Forelimb muscle (tissue), 1 donor: ENCODE results near the gene BCAS3. TPM values are rescaled to one million over a fixed set of nuclear protein-coding genes. Genes with fewer than 3 reads are reported as not detected.
"Not testable (repeated sequence)": the region's sequence is repeated elsewhere in the genome, so short reads cannot be mapped to it uniquely, and the experiment has no call there.

Experiments used
- DNase-seq: peaks from one replicate; pipeline ENCODE4 v3.0.0-alpha.2; 2013; ENCODE audit warnings: low read depth
- polyA plus RNA-seq: library from polyadenylated mRNA; unstranded; fragments of 120-200 nt; gene quantifications from one replicate; pipeline ENCODE4 v1.2.1, GENCODE V29; 2013; ENCODE audit not compliant: insufficient read length

BCAS3 gene
- polyA plus RNA-seq: 10.1 TPM

- peak; percentile 98 for DNase-seq
These were observed at the start of gene BCAS3 for GRCh38 chr17:60677308-60678117. BCAS3 (plus strand) TSS chr17:60677851.

DNA sequence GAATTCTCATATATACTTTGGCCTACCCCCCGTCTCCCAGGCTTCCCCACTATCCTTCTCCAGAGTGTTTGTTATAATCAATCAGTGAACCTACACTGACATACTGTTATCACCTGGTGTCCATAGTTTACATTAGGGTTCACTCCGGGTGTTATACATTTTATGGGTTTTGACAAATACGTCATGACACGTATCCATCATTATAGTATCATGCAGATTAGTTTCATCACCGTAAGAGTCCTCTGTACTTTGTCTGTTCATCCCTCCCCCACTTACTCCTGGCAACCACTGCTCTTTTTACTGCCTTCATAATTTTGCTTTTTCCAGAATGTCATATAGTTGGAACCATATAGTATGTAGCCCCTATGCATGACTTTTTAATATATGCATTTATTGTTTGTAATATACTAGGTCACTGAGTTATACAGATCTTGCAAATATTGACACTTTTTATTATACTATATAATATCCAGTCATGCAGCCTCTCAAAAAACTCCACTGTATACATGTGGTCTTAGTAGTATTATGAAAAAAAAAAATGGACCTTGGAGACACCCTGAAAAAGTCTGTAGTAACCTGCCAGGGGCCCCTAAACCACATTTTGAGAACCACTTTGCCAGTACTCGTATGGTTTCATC is 49.3 kb upstream of the BCAS3 start:
- DNase-seq: no peak

DNA sequence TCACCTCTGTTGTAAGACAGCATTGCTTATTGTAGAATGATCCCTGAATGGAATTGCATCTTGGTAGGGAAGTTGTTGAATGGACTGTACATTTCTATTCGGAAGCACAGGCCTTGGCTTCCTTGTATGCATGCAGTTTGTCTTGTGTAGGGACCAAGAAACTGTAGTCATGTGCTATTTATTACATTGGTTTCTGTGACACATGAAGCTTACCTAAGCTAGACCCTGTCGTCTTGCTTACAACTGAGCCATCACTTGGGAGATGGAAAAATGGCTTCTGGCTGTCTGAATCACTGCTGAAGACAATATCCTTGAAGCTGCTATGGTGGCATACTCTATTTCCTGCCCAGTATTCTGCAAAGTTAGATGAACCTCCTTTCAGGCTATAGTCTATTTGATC is 48.5 kb upstream of the BCAS3 start:
- no peak for DNase-seq

- DNase-seq: peak; percentile 11
These were observed 47.3 kb upstream of the BCAS3 start for GRCh38 chr17:60630352-60630751.

- DNase-seq: no peak
These were observed 46.5 kb upstream of the BCAS3 start for GRCh38 chr17:60631119-60631518.

- DNase-seq: no peak
These were observed 40.0 kb upstream of the BCAS3 start for GRCh38 chr17:60637683-60638082.

DNA sequence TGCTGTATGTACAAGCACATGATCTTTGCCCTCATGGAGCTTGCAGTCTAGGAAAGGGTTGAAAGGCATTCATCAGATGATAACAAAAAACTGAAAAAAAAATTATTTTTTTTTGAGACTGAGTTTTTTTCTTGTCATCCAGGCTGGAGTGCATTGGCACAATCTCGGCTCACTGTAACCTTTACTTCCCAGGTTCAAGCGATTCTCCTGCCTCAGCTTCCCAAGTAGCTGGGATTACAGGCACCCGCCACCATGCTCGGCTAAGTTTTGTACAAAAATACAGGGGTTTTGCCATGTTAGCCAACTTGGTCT is 38.7 kb upstream of the BCAS3 start:
- DNase-seq: no peak

DNA sequence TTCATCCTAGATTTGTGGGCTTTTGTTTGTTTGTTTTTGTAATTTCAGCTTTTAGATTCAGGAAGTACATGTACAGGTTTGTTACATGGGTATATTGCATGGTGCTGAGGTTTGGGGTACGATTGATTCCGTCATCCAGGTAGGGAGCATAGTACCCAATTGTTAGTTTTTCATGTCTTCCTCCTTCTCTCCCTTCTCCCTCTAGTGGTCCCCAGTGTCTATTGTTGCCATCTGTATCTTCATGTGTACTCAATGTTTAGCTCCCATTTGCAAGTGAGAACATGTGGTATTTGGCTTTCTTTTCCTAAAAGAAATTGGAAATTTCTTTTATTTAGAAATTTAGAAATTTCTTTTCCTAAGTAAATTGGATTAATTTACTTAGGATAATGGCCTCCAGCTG is 37.1 kb upstream of the BCAS3 start:
- no peak for DNase-seq

GRCh38 chr17:60641126-60641525 is 36.5 kb upstream of the BCAS3 start:
- DNase-seq: no peak

DNA sequence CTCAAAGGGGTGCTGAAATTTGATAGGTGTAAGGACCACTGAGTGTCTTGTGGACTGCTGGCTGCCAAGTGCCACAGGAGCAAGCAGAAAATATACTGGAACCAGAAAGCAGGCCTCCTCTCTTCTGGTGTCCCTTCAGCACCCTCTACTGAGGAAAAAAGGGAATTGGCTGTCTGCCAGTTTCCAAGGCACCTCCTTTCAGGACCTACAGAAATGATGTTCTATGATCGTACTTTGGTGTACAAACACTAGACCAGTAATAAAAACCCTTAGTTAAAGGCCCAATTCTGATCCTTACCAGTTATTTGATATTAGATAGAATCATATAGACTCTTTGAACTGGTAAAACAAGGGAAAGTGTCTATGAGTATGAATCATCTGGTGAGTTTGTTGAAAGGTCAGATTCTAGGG is 35.8 kb upstream of the BCAS3 start:
- peak; percentile 35 for DNase-seq

DNA sequence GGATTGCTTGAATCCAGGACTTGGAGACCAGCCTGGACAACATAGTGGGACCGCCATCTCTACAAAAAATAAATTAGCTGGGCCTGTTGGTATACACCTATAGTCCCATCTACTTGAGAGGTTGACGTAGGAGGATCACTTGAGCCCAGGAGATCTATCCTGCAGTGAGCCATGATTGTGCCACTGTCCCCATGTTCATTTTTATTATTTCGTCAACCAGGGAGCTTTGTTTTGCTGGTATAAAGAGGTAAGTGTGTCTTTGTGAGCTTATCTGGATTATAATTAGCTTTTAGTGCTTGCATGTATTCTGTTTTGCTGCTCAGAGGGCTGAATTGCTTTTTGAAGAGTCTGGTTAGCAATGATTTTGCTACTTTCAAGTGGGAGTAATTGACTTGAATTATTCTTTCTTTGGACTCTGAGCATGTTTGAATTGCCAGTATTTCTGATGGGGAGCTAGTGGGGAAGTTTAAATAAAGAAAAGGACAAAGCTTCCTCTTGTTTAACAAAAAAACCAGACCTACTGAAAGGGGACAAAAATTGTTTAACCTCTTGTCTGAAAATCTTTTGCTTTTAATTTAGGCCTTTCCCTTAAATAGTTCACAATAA is 31.6 kb upstream of the BCAS3 start:
- DNase-seq: no peak

- DNase-seq: no peak
These were observed 30.9 kb upstream of the BCAS3 start for GRCh38 chr17:60646701-60647100.

DNA sequence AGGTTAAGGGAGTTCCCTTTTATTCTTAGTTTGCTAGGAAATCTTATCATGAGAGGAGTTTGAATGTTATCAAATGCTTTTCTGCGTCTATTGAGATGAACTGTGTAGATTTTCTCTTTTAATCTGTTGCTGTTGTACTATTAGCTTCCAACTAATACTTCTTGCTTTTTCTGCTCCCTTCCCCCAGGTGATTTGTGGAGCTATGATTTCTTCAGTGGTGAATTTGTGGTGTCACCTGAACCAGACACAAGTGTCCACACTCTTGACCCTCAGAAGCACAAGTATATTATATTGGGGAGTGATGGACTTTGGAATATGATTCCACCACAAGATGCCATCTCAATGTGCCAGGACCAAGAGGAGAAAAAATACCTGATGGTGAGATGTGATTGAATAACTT is 29.9 kb upstream of the BCAS3 start:
- DNase-seq: no peak

DNA sequence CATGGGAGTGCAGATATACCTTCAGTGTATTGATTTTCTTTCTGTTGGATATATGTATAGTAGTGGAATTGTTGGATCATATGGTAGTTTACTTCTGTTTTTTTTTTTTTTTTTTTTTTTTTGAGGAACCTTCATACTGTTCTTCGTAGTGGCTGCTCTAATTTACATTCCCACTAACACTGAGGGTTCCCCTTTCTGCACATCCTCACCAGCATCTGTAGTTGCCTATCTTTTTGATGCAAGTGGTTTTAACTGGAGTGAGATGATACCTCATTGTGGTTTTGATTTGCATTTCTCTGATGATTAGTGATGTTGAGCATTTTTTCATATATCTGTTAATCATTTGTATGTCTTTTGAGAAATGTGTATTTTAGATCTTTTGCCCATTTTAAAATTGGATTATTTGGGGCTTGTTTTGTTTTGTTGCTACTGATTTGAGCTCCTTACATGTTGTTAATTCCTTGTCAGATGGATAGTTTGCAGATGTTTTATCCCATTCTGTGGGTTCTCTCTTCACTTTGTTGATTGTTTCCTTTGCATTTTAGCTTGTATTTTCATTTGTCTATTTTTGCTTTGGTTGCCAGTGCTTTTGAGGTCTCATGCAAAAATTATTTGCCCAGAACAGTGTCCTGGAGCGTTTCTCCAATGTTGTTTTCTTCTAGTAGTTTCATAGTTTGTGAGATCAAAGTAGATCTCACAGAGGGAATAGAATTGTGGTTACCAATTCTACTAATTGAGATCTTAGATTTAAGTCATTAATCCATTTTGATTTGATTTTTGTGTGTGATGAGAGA is 25.0 kb upstream of the BCAS3 start:
- no peak for DNase-seq

GRCh38 chr17:60653569-60653968 is 24.1 kb upstream of the BCAS3 start:
- no peak for DNase-seq

- DNase-seq: no peak
These were observed 21.2 kb upstream of the BCAS3 start for GRCh38 chr17:60656499-60656898.

DNA sequence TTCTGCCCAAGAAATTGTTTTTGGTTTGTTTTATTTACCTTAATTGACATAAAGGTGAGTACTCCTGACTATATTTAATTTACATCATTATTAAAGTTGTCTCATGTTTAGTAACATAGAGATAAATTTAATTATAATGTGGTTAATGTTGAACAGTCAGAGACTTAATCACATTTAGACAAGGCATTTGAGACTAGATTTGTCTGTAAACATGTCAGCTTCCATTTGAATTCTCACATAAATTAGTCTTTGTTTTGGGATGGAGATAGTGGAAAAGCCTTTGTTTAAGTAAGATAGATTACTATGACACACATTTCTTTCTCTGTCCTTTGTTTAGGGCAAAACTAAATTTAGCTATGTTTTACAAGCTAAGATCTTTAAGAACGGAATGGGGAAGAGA is 18.5 kb upstream of the BCAS3 start:
- no peak for DNase-seq

- no peak for DNase-seq
These were observed 16.2 kb upstream of the BCAS3 start for GRCh38 chr17:60661489-60661888.

GRCh38 chr17:60664022-60664421 is 13.6 kb upstream of the BCAS3 start:
- DNase-seq: no peak

DNA sequence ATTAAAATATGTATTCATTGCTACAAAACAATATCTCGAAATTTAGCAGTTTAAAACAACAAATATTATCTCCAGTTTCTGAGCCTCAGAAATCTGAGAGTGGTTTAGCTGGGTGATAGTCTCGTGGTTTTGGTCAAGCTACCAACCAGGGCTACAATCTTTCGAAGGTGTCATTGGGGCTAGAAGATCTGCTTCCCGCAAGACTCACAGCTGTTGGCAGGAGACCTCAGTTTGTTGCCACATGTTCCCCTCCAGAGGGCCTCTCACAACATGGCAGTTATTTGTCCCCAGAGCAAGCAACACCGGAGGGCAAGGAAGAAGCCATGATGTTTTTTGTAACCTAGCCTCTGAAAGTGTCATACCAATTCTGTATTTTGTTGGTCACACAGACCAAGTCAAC is 12.0 kb upstream of the BCAS3 start:
- DNase-seq: no peak

GRCh38 chr17:60668741-60669140 is 8.9 kb upstream of the BCAS3 start:
- DNase-seq: not testable (repeated sequence)

GRCh38 chr17:60671482-60671881 is 6.2 kb upstream of the BCAS3 start:
- no peak for DNase-seq
